ENCODE data around the gene RGMA. TPM values are rescaled to one million over a fixed set of nuclear protein-coding genes. Genes with fewer than 3 reads are reported as not detected.

RGMA gene
- total RNA-seq, 1 experiment from 2014 or later, result 41.4 TPM

GRCh38 chr15:93048426-93048721 lies 40.6 kb downstream of the RGMA start:
- Histone ChIP-seq H2BK5ac (ENCODE audit: insufficient read length, low read length) (no peak overlapping the region), H2BK12ac (ENCODE audit: insufficient read length, low read depth, low read length) (no peak overlapping the region), H3T11ph (ENCODE audit: low read length) (no peak overlapping the region), H2BK120ac (ENCODE audit: low read depth, low read length, poor library complexity, severe bottlenecking) (no peak overlapping the region), H3K14ac (ENCODE audit: insufficient read depth, low read length) (no peak overlapping the region), H4K8ac (replicated peaks; ENCODE audit: insufficient read length, low read depth, low read length) (no peak overlapping the region), H2BK15ac (ENCODE audit: low read depth, low read length) (no peak overlapping the region), H3K23ac (ENCODE audit: insufficient read length, low read depth, low read length) (no peak overlapping the region), H3K9me3 (ENCODE audit: control insufficient read depth, low read depth, low read length) (peaks cover 7% of the 10 kb centered on the region), H3K18ac (ENCODE audit: insufficient read length, low read depth, low read length) (no peak overlapping the region), H3K27me3 (ENCODE audit: insufficient read depth, low read length) (no peaks in the 10 kb centered on the region), H3K9ac (ENCODE audit: extremely low read depth, insufficient read length, low read length) (no peak overlapping the region), H4K5ac (ENCODE audit: insufficient read length, low read depth, low read length) (no peak overlapping the region), H2AFZ (ENCODE audit: low read length) (no peak overlapping the region), H3K4ac (ENCODE audit: low read depth, low read length) (no peak overlapping the region), H2AK5ac (ENCODE audit: insufficient read length, low read length) (no peak overlapping the region), H4K20me1 (ENCODE audit: control insufficient read depth, insufficient read depth, insufficient read length) (peaks cover 6% of the 10 kb centered on the region), H3K4me2 (ENCODE audit: insufficient read depth, insufficient read length, low read length) (no peak overlapping the region), H4K91ac (ENCODE audit: insufficient read length, low read depth, low read length) (no peak overlapping the region), H3K23me2 (ENCODE audit: insufficient read length, low read depth, low read length, poor library complexity, severe bottlenecking) (no peaks in the 10 kb centered on the region), H2BK20ac (ENCODE audit: low read depth, low read length, poor library complexity, severe bottlenecking) (no peak overlapping the region), H3K79me1 (ENCODE audit: insufficient read depth, low read depth, low read length, poor library complexity, severe bottlenecking) (peaks cover 3% of the 10 kb centered on the region), H3K27ac (ENCODE audit: insufficient read length, low read depth, low read length) (no peak overlapping the region), H3K79me2 (ENCODE audit: insufficient read depth, low read length) (no peaks in the 10 kb centered on the region), H3K56ac (ENCODE audit: insufficient read length, low read depth, low read length) (no peak overlapping the region), H3K4me1 (ENCODE audit: insufficient read depth, low read length) (no peaks in the 10 kb centered on the region)
- WGBS (ENCODE audit: extremely low coverage, insufficient read length, low lambda C conversion rate), result no CpG with 5 or more reads among the region's 14 CpGs
- Mint-ChIP-seq H3K4me1 (peaks cover under 1 to 3% of the 10 kb centered on the region in 2 experiments; a peak in 2 of 4 replicates), H3K36me3 (ENCODE audit: insufficient read depth in 1 of 3, low read depth in 3 of 3) (peaks cover 65 to 99% (median 87%) of the 10 kb centered on the region in 3 experiments), H3K27ac (no peak overlapping the region), H3K9me3 (peaks cover 11 to 13% of the 10 kb centered on the region in 2 experiments), H3K4me3 (no peak overlapping the region), H3K27me3 (ENCODE audit: low read depth) (no peaks in the 10 kb centered on the region)
- no peak for DNase-seq
- TF ChIP-seq, protein P1, sequence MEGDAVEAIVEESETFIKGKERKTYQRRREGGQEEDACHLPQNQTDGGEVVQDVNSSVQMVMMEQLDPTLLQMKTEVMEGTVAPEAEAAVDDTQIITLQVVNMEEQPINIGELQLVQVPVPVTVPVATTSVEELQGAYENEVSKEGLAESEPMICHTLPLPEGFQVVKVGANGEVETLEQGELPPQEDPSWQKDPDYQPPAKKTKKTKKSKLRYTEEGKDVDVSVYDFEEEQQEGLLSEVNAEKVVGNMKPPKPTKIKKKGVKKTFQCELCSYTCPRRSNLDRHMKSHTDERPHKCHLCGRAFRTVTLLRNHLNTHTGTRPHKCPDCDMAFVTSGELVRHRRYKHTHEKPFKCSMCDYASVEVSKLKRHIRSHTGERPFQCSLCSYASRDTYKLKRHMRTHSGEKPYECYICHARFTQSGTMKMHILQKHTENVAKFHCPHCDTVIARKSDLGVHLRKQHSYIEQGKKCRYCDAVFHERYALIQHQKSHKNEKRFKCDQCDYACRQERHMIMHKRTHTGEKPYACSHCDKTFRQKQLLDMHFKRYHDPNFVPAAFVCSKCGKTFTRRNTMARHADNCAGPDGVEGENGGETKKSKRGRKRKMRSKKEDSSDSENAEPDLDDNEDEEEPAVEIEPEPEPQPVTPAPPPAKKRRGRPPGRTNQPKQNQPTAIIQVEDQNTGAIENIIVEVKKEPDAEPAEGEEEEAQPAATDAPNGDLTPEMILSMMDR (conservative IDR thresholded peaks at IDR 0.05), result no peak

Measured in H9 (cell line).